CD4-positive, alpha-beta T cell treated with Interleukin-17A for 1 hour (primary cell): ENCODE results near the gene NFKB1.
A peak's percentile ranks its signal among the peaks of the same experiment; 100 is the strongest.

Experiments
- DNase-seq: peaks from one replicate; pipeline ENCODE4 v3.0.0-alpha.2; 2020

The NFKB1 gene

DNA sequence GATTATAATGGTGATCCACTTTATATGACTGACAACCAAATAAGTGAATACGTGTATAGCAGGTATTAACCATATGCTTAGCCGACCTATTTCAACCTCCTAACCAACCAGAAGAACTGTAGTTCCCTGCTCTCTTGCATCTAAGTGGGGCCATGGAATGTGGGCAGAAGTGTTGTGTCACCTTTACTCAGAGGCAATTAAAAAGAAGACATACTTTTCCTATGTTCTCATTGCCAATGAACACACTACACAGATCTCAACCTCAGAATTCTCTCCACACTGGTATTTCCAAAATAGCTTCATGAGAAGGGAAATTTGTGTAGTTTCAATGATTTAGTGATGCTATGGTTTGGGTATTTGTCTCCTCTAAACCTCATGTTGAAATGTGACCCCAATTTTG lies 3.2 kb upstream of the NFKB1 start:
- no peak for DNase-seq

DNA sequence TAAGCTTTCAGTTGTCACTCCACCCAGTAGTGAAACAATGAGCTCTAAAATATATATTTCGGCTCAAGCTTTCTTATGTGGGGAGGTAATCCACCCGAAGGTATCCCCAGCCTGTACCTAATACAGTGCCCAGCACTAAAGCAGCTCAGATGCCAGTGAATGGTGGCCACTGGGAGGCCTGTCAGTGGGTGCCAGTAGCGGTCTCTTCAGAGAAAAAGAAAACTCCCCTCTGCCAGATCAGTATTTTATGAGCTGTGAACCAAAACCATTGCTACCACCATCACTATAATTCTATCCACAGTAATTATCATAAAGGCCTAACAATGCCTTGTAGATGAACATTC lies 835 bp upstream of the NFKB1 start:
- peak; percentile 75 for DNase-seq

DNA sequence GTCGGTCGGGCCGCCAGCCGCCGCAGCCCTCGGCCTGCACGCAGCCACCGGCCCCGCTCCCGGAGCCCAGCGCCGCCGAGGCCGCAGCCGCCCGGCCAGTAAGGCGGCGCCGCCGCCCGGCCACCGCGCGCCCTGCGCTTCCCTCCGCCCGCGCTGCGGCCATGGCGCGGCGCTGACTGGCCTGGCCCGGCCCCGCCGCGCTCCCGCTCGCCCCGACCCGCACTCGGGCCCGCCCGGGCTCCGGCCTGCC lies 213 bp downstream of the NFKB1 start:
- no peak for DNase-seq

DNA sequence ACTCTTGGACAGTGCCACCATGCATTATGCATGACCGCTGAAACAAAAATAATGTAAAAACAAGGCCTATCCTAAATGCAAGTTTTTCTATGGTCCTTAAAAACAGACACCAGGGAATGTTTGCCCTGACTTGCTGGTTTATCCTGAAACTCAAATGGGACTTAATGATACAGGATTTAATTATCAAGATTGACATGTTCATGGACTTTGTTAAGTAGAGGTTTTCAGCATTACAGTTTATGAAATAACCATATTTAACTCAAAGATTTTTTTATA lies 1.3 kb downstream of the NFKB1 start:
- no peak for DNase-seq

- peak; percentile 48 for DNase-seq
Measured at GRCh38 chr4:102503301-102503746, 2.2 kb downstream of the NFKB1 start.

DNA sequence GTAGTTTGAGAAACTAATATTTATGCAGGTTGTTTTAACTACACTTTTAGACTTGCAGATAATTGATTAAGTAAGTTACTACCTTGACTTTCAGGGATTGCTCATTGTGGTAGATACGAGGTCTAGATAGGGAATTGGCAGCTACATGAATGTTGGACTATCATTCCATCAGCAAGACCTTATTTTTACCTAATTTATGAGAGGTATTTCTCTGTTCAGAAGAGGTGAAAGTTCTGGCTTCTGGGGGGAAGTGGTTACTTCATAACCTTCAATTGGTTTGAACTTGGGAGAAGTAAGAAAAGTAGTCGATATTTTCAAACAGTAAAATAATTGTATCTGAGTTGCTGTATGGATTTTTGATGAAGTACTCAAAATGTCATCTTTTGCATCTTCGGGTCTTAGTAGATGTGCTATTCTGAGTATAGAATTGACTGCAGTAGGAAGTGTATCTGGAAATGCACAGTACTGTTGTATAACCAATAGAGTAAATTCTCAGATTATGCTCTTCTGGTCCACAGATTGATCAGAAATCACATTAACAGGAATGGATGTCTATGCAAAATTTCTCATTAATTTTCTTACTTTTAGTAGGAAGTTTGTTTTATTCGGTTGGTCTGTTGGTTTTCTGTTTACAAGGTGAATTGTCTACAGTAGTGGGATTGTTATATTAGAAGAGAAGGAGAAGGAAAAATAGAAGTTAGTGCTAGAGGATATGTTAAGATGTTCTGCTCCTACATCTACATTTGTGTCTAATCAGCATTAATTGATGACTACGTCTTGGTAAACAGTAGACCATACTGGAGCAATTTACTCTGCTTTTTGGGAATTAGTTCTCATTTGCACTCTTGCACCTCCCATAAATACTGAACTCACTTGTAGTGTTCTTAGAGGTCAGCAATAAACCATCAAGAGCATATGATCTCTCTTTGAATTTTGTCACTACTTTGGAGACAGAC lies 3.0 kb downstream of the NFKB1 start:
- DNase-seq = no peak

- peak; percentile 3 for DNase-seq
Measured at GRCh38 chr4:102504941-102505340, 3.8 kb downstream of the NFKB1 start.

DNA sequence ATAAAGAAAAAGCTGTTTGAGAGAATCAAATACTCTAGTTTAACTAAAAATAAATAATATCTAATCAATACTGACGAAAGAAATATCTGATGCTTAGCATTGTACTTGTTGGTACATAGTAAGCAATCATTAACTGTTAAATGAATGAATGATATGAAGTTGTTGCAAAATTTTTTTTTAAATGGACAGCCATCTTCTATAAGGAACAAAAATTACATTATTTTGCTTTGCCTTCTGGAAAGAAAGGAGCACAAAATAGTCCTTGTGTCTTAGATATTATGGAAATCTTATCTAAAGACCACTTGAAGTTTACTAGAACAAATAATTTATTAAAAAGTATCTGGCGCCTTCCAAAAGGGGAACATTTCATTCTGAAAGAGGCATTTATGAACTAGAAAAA lies 4.5 kb downstream of the NFKB1 start:
- DNase-seq = peak; percentile 0

DNA sequence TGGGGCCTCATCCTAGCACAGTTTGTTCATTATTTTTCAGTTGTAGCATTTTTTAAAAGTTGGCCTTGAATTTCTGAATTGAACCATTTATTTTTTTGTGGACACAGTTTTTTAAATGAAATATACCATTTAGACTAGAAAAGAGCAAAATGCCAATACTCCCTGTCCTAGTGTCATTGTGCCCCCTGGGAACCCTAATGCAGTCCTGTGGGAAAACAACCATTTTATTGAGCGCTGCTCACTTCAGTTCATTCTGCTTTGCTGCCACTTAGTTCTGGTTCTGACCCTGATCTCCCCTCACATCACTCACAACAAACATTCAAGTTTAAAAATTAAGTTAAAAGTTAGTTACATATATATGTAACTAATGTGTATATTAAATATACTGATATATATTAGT lies 5.4 kb downstream of the NFKB1 start:
- DNase-seq = no peak

DNA sequence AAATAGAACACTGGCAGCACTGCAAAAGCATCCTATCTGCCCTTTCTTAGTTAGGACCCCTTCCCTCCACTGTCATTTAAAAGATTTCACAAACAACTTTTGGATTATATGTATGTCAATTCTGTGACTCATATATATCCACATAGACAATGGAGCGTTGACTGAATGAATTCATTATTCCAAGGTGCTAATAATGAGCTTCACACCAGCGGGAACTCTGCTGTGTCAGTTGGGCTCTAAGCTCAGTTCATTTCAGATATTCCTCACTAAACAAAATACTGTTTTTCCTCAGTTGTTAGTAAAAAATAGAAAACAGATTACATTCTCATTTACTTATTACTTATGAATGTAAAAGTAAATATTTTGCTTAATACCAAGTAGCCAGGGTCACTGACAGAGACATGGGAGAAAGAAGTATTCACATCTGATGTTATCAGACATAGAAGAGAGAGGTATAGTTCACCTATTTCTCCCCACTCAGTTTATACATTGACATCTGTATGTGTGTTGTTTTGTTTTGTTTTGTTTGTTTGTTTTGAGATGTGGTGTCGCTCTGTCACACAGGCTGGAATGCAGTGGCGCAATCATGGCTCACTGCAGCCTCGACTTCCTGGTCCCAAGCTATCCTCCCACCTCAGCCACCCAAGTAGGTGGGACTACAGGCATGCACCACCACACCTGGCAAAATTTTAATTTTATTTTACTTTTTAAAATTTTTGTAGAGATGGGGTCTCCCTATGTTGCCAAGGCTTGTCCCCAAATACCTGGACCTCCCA lies 10.9 kb downstream of the NFKB1 start:
- no peak for DNase-seq

- DNase-seq = no peak
Measured at GRCh38 chr4:102514298-102514964, 13.3 kb downstream of the NFKB1 start.

GRCh38 chr4:102517753-102518152 lies 16.6 kb downstream of the NFKB1 start:
- no peak for DNase-seq

- peak; percentile 78 for DNase-seq
Measured at GRCh38 chr4:102518703-102519131, 17.6 kb downstream of the NFKB1 start.

- DNase-seq = no peak
Measured at GRCh38 chr4:102519925-102520324, 18.8 kb downstream of the NFKB1 start.

- no peak for DNase-seq
Measured at GRCh38 chr4:102521570-102521969, 20.4 kb downstream of the NFKB1 start.

GRCh38 chr4:102522031-102522440 lies 20.9 kb downstream of the NFKB1 start:
- DNase-seq = no peak

- DNase-seq = no peak
Measured at GRCh38 chr4:102524691-102525090, 23.5 kb downstream of the NFKB1 start.

GRCh38 chr4:102525097-102525496 lies 23.9 kb downstream of the NFKB1 start:
- DNase-seq = no peak

GRCh38 chr4:102525504-102525903 lies 24.3 kb downstream of the NFKB1 start:
- DNase-seq = no peak

GRCh38 chr4:102526532-102526931 lies 25.4 kb downstream of the NFKB1 start:
- no peak for DNase-seq

DNA sequence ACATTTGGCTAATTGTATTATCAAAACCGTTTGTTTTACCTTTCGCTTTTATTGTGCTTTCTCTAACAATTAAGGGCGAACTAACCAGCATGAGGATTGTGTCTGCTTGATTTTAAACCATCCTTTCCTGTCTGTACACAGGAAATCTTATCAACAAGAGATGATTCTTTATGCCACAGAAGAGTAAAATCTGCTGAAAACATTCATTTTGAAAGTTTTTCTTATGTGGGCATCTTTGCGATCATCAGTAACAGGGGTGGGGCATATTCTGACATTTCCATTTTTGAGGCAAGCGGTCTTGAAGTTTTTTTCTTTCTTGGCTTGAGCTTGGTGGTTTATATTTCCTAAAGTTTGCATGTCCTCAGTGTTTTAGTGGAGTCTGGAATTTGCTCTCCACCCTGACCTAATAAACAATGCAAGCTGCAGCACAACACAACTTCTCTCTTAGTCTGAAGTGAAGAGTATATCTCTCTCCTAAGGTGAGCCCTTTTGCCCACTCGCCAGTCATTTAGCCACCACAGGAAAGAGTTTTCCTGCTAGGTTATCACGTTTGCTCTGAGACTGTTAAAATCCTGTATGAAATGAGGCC lies 26.6 kb downstream of the NFKB1 start:
- DNase-seq = peak; percentile 50

GRCh38 chr4:102529977-102530376 lies 28.8 kb downstream of the NFKB1 start:
- no peak for DNase-seq

- DNase-seq = no peak
Measured at GRCh38 chr4:102530986-102531385, 29.8 kb downstream of the NFKB1 start.

- no peak for DNase-seq
Measured at GRCh38 chr4:102531462-102531861, 30.3 kb downstream of the NFKB1 start.
